ENCODE results near the gene MAP3K21.

MAP3K21 gene

DNA sequence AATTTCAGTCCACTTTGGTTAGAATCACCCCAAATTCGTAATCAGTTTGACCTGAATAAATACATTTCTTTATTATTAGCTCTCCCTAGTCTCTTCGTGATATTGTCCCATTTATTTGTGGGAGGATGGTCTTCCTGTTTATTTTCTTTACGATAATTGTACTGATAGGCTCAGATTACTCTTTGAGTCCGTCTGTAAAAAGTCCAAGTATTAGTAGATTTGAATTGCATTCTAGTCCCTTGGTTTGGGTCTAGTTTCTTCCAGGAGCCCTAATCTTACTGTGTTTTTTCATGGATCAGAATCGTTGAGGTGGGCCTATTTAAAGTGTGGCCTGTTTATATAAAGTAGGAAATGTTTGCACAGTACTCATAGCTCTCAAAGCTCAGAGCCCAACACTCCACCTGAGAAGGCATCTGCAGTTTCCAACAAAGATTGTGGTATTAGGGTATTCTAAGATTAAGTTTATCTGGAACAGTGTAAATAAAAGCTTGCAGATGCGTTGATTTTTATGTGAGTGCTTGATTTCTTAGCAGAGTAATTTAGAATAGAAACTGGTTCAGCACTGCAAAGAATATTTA is 33.1 kb downstream of the MAP3K21 start:
- no peak overlapping the region for H3K27ac ChIP-seq
- no peaks in the 10 kb centered on the region for H3K27me3 ChIP-seq
- no peaks in the 10 kb centered on the region for H3K9me3 ChIP-seq
- no peaks in the 10 kb centered on the region for H3K36me3 ChIP-seq
- H3K4me1 ChIP-seq (ENCODE audit: control insufficient read depth in 1 of 2, insufficient read depth in 1 of 2, low read depth in 1 of 2, low read length in 1 of 2), result no peaks in the 10 kb centered on the region
- no peak for TF ChIP-seq CTCF (IDR thresholded peaks at IDR 0.05)
- no peak overlapping the region for H3K4me3 ChIP-seq (ENCODE audit: low read depth in 1 of 2, low read length in 1 of 2)

- no peaks in the 10 kb centered on the region for H3K9me3 ChIP-seq
- no peak overlapping the region for H3K27ac ChIP-seq
- no peaks in the 10 kb centered on the region for H3K4me1 ChIP-seq (ENCODE audit: control insufficient read depth in 1 of 2, insufficient read depth in 1 of 2, low read depth in 1 of 2, low read length in 1 of 2)
- H3K36me3 ChIP-seq, result no peaks in the 10 kb centered on the region
- no peaks in the 10 kb centered on the region for H3K27me3 ChIP-seq
- no peak for TF ChIP-seq CTCF (IDR thresholded peaks at IDR 0.05)
- no peak overlapping the region for H3K4me3 ChIP-seq (ENCODE audit: low read depth in 1 of 2, low read length in 1 of 2)
These were observed 34.4 kb downstream of the MAP3K21 start for GRCh38 chr1:233361876-233362275.

DNA sequence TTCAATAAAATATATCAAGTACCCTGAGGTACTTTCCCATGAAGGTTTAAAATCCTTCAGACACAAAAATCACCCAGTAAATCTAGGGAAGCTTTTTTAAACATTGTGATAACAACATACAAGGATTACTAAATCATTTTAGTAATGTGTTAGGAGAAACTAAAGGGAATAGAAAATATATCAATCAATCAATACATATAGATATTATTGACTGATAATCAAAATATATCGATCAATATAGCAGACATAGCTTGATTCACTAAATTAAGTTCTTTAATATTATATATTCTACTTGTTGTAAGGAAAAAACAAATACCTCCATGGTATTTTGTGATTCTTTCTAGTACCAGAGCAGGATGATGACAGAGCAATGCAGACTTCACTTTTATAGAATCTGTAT is 35.2 kb downstream of the MAP3K21 start:
- no peak overlapping the region for H3K4me3 ChIP-seq (ENCODE audit: low read depth in 1 of 2, low read length in 1 of 2)
- H3K4me1 ChIP-seq (ENCODE audit: control insufficient read depth in 1 of 2, insufficient read depth in 1 of 2, low read depth in 1 of 2, low read length in 1 of 2), result no peaks in the 10 kb centered on the region
- TF ChIP-seq CTCF (IDR thresholded peaks at IDR 0.05), result no peak
- H3K27ac ChIP-seq, result no peak overlapping the region
- no peaks in the 10 kb centered on the region for H3K36me3 ChIP-seq
- no peaks in the 10 kb centered on the region for H3K27me3 ChIP-seq
- no peaks in the 10 kb centered on the region for H3K9me3 ChIP-seq

- no peak overlapping the region for H3K27ac ChIP-seq
- H3K4me3 ChIP-seq (ENCODE audit: low read depth in 1 of 2, low read length in 1 of 2), result no peak overlapping the region
- TF ChIP-seq CTCF (IDR thresholded peaks at IDR 0.05), result no peak
- H3K4me1 ChIP-seq (ENCODE audit: control insufficient read depth in 1 of 2, insufficient read depth in 1 of 2, low read depth in 1 of 2, low read length in 1 of 2), result no peaks in the 10 kb centered on the region
- H3K27me3 ChIP-seq, result no peaks in the 10 kb centered on the region
- H3K9me3 ChIP-seq, result no peaks in the 10 kb centered on the region
- no peaks in the 10 kb centered on the region for H3K36me3 ChIP-seq
These were observed 36.5 kb downstream of the MAP3K21 start for GRCh38 chr1:233364026-233364425.

DNA sequence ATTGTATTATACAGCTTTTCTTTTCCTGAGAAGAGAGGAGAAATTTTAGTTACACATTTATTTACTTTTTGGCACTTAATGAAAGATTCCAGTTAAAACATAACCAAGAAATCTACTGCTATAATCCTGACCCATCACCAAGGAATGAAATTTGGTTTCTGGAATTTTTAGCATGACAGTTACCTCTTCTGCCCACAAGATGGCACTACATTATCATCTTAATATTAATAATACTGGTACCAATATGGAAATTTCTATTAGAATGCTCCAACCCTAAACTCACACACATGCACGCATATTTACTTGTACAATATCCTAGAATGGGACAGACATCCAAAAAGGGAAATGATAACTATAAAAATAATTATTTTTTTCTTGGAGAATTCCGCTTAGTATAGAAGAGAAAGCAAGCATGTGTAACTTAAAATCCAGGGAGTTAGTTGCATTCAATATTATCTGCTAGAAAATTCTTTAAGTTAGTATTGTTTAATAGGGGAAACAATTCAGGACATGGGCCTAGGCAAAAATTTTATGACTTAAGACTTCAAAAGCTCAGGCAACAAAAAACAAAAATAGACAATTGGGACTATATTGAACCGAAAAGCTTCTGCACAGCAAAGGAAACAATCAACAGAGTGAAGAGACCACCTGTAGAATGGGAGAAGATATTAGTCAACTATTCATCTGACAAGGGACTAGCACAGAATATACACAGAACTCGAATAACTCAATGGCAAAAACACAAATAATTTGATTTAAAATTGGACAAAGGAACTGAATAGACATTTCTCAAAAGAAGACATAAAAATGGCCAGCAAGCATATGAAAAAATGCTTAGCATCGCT is 37.4 kb downstream of the MAP3K21 start:
- no peaks in the 10 kb centered on the region for H3K9me3 ChIP-seq

More for the DNA sequence above, 37.4 kb downstream of the MAP3K21 start:
- Histone ChIP-seq H3K27me3 (no peaks in the 10 kb centered on the region), H3K36me3 (no peaks in the 10 kb centered on the region), H3K4me3 (ENCODE audit: low read depth in 1 of 2, low read length in 1 of 2) (no peak overlapping the region), H3K4me1 (ENCODE audit: control insufficient read depth in 1 of 2, insufficient read depth in 1 of 2, low read depth in 1 of 2, low read length in 1 of 2) (no peaks in the 10 kb centered on the region), H3K27ac (no peak overlapping the region)
- TF ChIP-seq CTCF (IDR thresholded peaks at IDR 0.05), result peak; percentile 31
